ENCODE measurements around the gene TBC1D9B. TPM values are rescaled to one million over a fixed set of nuclear protein-coding genes. Genes with fewer than 3 reads are reported as not detected.

TBC1D9B gene
- total and polyA plus RNA-seq, 9 of the 15 experiments (the other 6 are each of a cell fraction or from before 2014, with no cell fraction given), result 2.9 to 59.1 (median 33.5) TPM

DNA sequence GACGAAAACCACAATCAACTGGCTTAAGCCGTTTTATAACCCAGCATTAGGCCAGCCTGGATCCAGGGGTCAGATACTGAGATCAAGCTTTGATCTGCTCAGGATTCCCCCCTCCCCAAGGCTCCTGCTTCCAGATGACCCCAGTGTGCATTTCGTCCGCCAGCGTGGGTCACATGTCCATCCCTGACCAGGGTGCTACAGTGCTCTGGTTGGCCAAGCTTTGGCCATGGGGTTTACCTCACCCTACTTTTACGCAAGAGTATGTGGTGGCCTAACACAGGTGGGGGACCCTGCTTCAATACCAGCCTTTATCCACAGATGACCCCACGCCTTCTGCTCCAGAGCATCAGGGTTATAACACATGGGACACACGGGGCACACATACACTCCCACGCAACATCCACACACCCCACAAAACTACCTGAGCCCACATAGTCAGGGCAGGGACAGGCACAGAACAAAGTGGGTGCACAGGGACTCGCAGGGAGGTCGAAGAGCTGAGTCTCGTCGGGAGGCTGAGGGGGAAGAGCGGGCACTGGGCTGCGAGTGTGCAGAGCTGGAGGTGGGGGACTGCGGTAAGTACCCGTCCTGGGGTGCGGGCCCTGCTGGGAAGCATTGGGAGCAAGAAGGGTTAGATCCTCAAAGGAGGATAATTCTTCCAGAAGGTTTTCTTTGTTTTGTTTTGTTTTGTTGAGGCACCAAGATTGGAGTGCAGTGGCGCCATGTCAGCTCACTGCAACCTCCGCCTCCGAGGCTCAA lies 92.0 kb downstream of the TBC1D9B start:
- in situ Hi-C loops (cut with MboI), result no loop called here
- POLR2A ChIA-PET, result interaction anchor here (0.7 to 1.6 kb wide), 2 partner anchors 12 to 28 kb away, joined by 3 to 4 read pairs; no protein-coding TSS in a partner anchor

More for the DNA sequence above, 92.0 kb downstream of the TBC1D9B start:
- no peak overlapping the region for H2AFZ ChIP-seq (ENCODE audit: low read depth, low read length)
- H3K4me3 ChIP-seq, result no peak overlapping the region
- BruUV-seq (replicated peaks), result no TSS peak
- ATAC-seq, result no peak
- H3K79me2 ChIP-seq (ENCODE audit: control insufficient read depth, insufficient read depth, low read length), result peaks cover 62% of the 10 kb centered on the region
- no peak overlapping the region; the same call in 2 of the 3 replicates for H3K27ac ChIP-seq (ENCODE audit: extremely low read depth, low read depth, low read length)
- CTCF ChIA-PET (ENCODE audit: low intra/inter-chr PET ratio), result no interaction called here
- H3K4me1 ChIP-seq (replicated peaks in 1 of 2; ENCODE audit: control insufficient read depth in 2 of 2, insufficient read depth in 2 of 2, low read length in 2 of 2), result peaks cover 32 to 65% of the 10 kb centered on the region in 2 experiments
- intact Hi-C loops (cut with micrococcal nuclease), result no loop called here
- WGBS (ENCODE audit: insufficient coverage, low coverage, missing lambda C conversion rate), result 96% methylated on average over 16 of the region's 21 CpGs
- H4K20me1 ChIP-seq (replicated peaks; ENCODE audit: control insufficient read depth, insufficient read depth, low read length), result no peaks in the 10 kb centered on the region
- no peak for FAIRE-seq
- no peaks in the 10 kb centered on the region for H3K27me3 ChIP-seq (ENCODE audit: control insufficient read depth in 2 of 2, insufficient read depth in 2 of 2, low read length in 2 of 2)
- TF ChIP-seq BRF1 (IDR thresholded peaks at IDR 0.05; ENCODE audit: borderline replicate concordance, extremely low read depth, insufficient read length) (no peak), ZNF780A (CRISPR knock-in tag; IDR thresholded peaks at IDR 0.05) (no peak), PHF20 (IDR thresholded peaks at IDR 0.05; ENCODE audit: partially characterized antibody) (no peak), TARDBP (IDR thresholded peaks at IDR 0.05) (no peak), POLR2G (IDR thresholded peaks at IDR 0.05; ENCODE audit: low read depth, low read length) (no peak), MCM7 (IDR thresholded peaks at IDR 0.05) (no peak), GTF2F1 (IDR thresholded peaks at IDR 0.05; ENCODE audit: low read depth, low read length) (no peak), ZNF695 (CRISPR knock-in tag; IDR thresholded peaks at IDR 0.05) (no peak), SIRT6 (IDR thresholded peaks at IDR 0.05; ENCODE audit: low read depth, low read length) (no peak), NCOR1 (IDR thresholded peaks at IDR 0.05) (no peak)
- TF ChIP-seq, protein P1, sequence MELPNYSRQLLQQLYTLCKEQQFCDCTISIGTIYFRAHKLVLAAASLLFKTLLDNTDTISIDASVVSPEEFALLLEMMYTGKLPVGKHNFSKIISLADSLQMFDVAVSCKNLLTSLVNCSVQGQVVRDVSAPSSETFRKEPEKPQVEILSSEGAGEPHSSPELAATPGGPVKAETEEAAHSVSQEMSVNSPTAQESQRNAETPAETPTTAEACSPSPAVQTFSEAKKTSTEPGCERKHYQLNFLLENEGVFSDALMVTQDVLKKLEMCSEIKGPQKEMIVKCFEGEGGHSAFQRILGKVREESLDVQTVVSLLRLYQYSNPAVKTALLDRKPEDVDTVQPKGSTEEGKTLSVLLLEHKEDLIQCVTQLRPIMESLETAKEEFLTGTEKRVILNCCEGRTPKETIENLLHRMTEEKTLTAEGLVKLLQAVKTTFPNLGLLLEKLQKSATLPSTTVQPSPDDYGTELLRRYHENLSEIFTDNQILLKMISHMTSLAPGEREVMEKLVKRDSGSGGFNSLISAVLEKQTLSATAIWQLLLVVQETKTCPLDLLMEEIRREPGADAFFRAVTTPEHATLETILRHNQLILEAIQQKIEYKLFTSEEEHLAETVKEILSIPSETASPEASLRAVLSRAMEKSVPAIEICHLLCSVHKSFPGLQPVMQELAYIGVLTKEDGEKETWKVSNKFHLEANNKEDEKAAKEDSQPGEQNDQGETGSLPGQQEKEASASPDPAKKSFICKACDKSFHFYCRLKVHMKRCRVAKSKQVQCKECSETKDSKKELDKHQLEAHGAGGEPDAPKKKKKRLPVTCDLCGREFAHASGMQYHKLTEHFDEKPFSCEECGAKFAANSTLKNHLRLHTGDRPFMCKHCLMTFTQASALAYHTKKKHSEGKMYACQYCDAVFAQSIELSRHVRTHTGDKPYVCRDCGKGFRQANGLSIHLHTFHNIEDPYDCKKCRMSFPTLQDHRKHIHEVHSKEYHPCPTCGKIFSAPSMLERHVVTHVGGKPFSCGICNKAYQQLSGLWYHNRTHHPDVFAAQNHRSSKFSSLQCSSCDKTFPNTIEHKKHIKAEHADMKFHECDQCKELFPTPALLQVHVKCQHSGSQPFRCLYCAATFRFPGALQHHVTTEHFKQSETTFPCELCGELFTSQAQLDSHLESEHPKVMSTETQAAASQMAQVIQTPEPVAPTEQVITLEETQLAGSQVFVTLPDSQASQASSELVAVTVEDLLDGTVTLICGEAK (IDR thresholded peaks at IDR 0.05), result no peak
- TF ChIP-seq, protein P1 (CRISPR knock-in tag; IDR thresholded peaks at IDR 0.05), result no peak
- TF ChIP-seq, protein P2, sequence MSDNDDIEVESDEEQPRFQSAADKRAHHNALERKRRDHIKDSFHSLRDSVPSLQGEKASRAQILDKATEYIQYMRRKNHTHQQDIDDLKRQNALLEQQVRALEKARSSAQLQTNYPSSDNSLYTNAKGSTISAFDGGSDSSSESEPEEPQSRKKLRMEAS (CRISPR knock-in tag; IDR thresholded peaks at IDR 0.05), result no peak
- H3K9ac ChIP-seq (ENCODE audit: insufficient read depth in 1 of 2, low read depth in 2 of 2, low read length in 2 of 2), result no peak overlapping the region
- no peak overlapping the region for H3K4me2 ChIP-seq (ENCODE audit: insufficient read depth, low read length)
- peaks cover 38% of the 10 kb centered on the region; the same call in 2 of the 3 replicates for H3K36me3 ChIP-seq (ENCODE audit: control insufficient read depth, insufficient read depth, low read length)
- H3K9me1 ChIP-seq (ENCODE audit: control insufficient read depth, insufficient read depth, low read length), result no peaks in the 10 kb centered on the region
- no peaks in the 10 kb centered on the region for H3K9me3 ChIP-seq (replicated peaks; ENCODE audit: control insufficient read depth, insufficient read depth, low read depth, low read length)
- DNase-seq (ENCODE audit: extremely low read depth in 1 of 4, low spot score in 3 of 4), result no peak

Measured in K562 (cell line).